Peyer's patch (tissue), 4 donors: ENCODE data around the gene POLK.

Experiments used
- CTCF ChIP-seq, 6 experiments: fragments of 450-650 bp in 4 of 6; fragments of 200-600 bp in 2 of 6; sonication (generic) in 1 of 6; IDR thresholded peaks; one replicate each; pipeline ENCODE4 v1.5.1; 2017 to 2019; ENCODE audit warnings: antibody characterized with exemption in 6 of 6, mild to moderate bottlenecking in 3 of 6, moderate library complexity in 1 of 6
- POLR2A ChIP-seq, 2 donors: fragments of 450-650 bp; IDR thresholded peaks; one replicate each; pipeline ENCODE4 v1.5.1; 2017; ENCODE audit warnings: antibody characterized with exemption in 2 of 2, mild to moderate bottlenecking in 2 of 2, moderate library complexity in 2 of 2

GRCh38 chr5:75640826-75641225, 129.1 kb downstream of the POLK start:
- TF ChIP-seq CTCF (IDR thresholded peaks at IDR 0.05), result no peak
- TF ChIP-seq POLR2A (IDR thresholded peaks at IDR 0.05), result no peak
